H1 (cell line): ENCODE measurements around the gene MAN2C1. TPM values are rescaled to one million over a fixed set of nuclear protein-coding genes. Genes with fewer than 3 reads are reported as not detected.
A peak's percentile ranks its signal among the peaks of the same experiment; 100 is the strongest.

Experiments used
- ASH2L ChIP-seq: fragments of 200-600, 300-600 bp; sonication (generic); IDR thresholded peaks from one replicate; pipeline ENCODE4 v1.7.1; 2017; ENCODE audit warnings: low read length
- BRCA1 ChIP-seq: IDR thresholded peaks from 2 replicates; pipeline ENCODE4 v1.6.1; 2012; ENCODE audit warnings: low read depth, low read length, improper control_type of control experiment
- CEBPB ChIP-seq: IDR thresholded peaks from 2 replicates; pipeline ENCODE4 v1.6.1; 2012; ENCODE audit warnings: low read depth, low read length
- CTBP2 ChIP-seq: IDR thresholded peaks from 2 replicates; pipeline ENCODE4 v1.7.0; 2011; ENCODE audit warnings: borderline replicate concordance, mild to moderate bottlenecking, moderate library complexity, mixed read lengths, low read length; ENCODE audit not compliant: insufficient read depth, insufficient read length
- EGR1 ChIP-seq: IDR thresholded peaks from 2 replicates; pipeline ENCODE4 v1.6.1; 2011; ENCODE audit warnings: low read depth, low read length, borderline replicate concordance
- FOSL1 ChIP-seq: IDR thresholded peaks from 2 replicates; pipeline ENCODE4 v1.6.1; 2011; ENCODE audit warnings: mild to moderate bottlenecking, low read depth, low read length, moderate library complexity; ENCODE audit not compliant: insufficient read depth
- GABPA ChIP-seq: IDR thresholded peaks from 2 replicates; pipeline ENCODE4 v1.6.1; 2011; ENCODE audit warnings: mild to moderate bottlenecking, low read length, moderate library complexity, borderline replicate concordance; ENCODE audit not compliant: insufficient read depth
- HDAC2 ChIP-seq, 2 experiments: fragments of 300-600 bp in 1 of 2; sonication (generic) in 1 of 2; IDR thresholded peaks; 2 replicates each; pipeline ENCODE4 v1.6.1; 2011 to 2012; ENCODE audit warnings: low read depth in 2 of 2, low read length in 2 of 2, mild to moderate bottlenecking in 2 of 2, moderate library complexity in 2 of 2, borderline replicate concordance in 1 of 2, inconsistent platforms in 1 of 2
- JUN ChIP-seq: IDR thresholded peaks from 2 replicates; pipeline ENCODE4 v1.6.1; 2011; ENCODE audit warnings: low read depth, mild to moderate bottlenecking, improper control_type of control experiment, low read length
- JUND ChIP-seq: IDR thresholded peaks from 2 replicates; pipeline ENCODE4 v1.6.1; 2011; ENCODE audit warnings: mild to moderate bottlenecking, improper control_type of control experiment, low read length
- MAFK ChIP-seq: IDR thresholded peaks from 2 replicates; pipeline ENCODE4 v1.6.1; 2012; ENCODE audit warnings: low read depth, mild to moderate bottlenecking, improper control_type of control experiment, low read length
- RBBP5 ChIP-seq: IDR thresholded peaks from 2 replicates; pipeline ENCODE4 v1.7.1; 2012; ENCODE audit warnings: low read depth, mild to moderate bottlenecking, inconsistent platforms, low read length, moderate library complexity, borderline replicate concordance
- SP1 ChIP-seq: IDR thresholded peaks from 2 replicates; pipeline ENCODE4 v1.6.1; 2011; ENCODE audit warnings: low read depth, low read length
- SP2 ChIP-seq: IDR thresholded peaks from 2 replicates; pipeline ENCODE4 v1.6.1; 2012; ENCODE audit warnings: mild to moderate bottlenecking, low read length, inconsistent platforms
- SP4 ChIP-seq: IDR thresholded peaks from 2 replicates; pipeline ENCODE4 v1.6.1; 2012; ENCODE audit warnings: low read length, inconsistent platforms
- SRF ChIP-seq: IDR thresholded peaks from 2 replicates; pipeline ENCODE4 v1.6.1; 2011; ENCODE audit warnings: mild to moderate bottlenecking, low read depth, low read length, moderate library complexity
- TBP ChIP-seq: IDR thresholded peaks from 2 replicates; pipeline ENCODE4 v1.6.1; 2011; ENCODE audit warnings: low read depth, low read length, improper control_type of control experiment
- TEAD4 ChIP-seq: IDR thresholded peaks from 2 replicates; pipeline ENCODE4 v1.6.1; 2012; ENCODE audit warnings: low read depth, low read length, inconsistent platforms, mixed read lengths
- YY1 ChIP-seq: IDR thresholded peaks from 2 replicates; pipeline ENCODE4 v1.6.1; 2011; ENCODE audit warnings: low read depth, mild to moderate bottlenecking, low read length
- ZNF274 ChIP-seq: IDR thresholded peaks from 2 replicates; pipeline ENCODE4 v1.7.0; 2012; ENCODE audit warnings: low read length, borderline replicate concordance; ENCODE audit errors: extremely low read depth
- polyA plus RNA-seq, 7 experiments: library from polyadenylated mRNA; depleted of rRNA in 3 of 7; stranded (reverse) in 5 of 7; unstranded in 2 of 7; fragments of >200 nt in 5 of 7; fragments of 200-250 nt in 2 of 7; gene quantifications; 1 replicate in 5 of 7; 2 replicates in 1 of 7; 4 replicates in 1 of 7; pipeline versions ENCODE4 v1.2.1 to v1.2.3, GENCODE V29; 2011 to 2013; ENCODE audit warnings: missing spikeins in 2 of 7, mixed read lengths in 2 of 7
- total RNA-seq: library from RNA; stranded (reverse); fragmentation: NEBNext Ultra II Directional; extraction: Animal tissue kit (Norgen Biotek cat#: 25700); gene quantifications from 2 replicates; pipeline ENCODE4 v1.2.1, GENCODE V29; 2021
- TF ChIP-seq, protein P1 (sequence below): IDR thresholded peaks from 2 replicates; pipeline ENCODE4 v1.6.1; 2012; ENCODE audit warnings: inconsistent platforms
- TF ChIP-seq, protein P2 (sequence below): IDR thresholded peaks from 2 replicates; pipeline ENCODE4 v1.6.1; 2011; ENCODE audit warnings: low read length, improper control_type of control experiment

The MAN2C1 gene
- total and polyA plus RNA-seq, 2 of the 8 experiments (the other 6 are each of a cell fraction or from before 2014, with no cell fraction given), result 56.3 to 88.9 TPM

GRCh38 chr15:75335705-75336355 lies 32.6 kb downstream of the MAN2C1 start, which contains the start of gene COMMD4 (continued):
- TF ChIP-seq EGR1, result no peak
- TF ChIP-seq GABPA, result no peak
- TF ChIP-seq SP1, result 0 out of 2 replicates have a peak, but pooled peaks have one; percentile 21
- TF ChIP-seq BRCA1, result no peak
- no peak for TF ChIP-seq ZNF274
- TF ChIP-seq TBP, result peak; percentile 65; the same call in 1 of the 2 replicates
- TF ChIP-seq JUN, result no peak
- TF ChIP-seq SRF, result no peak
- TF ChIP-seq TEAD4, result peak; percentile 71; the same call in 1 of the 2 replicates
- TF ChIP-seq CTBP2, result no peak
- TF ChIP-seq HDAC2 (IDR thresholded peaks at IDR 0.05; ENCODE audit: borderline replicate concordance in 1 of 2, low read depth in 2 of 2, low read length in 2 of 2), result peak in 1 of 2 experiments; percentile 88; a peak in 1 of 4 replicates
- no peak for TF ChIP-seq JUND
- TF ChIP-seq ASH2L, result no peak
- 0 out of 2 replicates have a peak, but pooled peaks have one; percentile 55 for TF ChIP-seq RBBP5
- TF ChIP-seq SP2, result no peak
- TF ChIP-seq, protein P1, sequence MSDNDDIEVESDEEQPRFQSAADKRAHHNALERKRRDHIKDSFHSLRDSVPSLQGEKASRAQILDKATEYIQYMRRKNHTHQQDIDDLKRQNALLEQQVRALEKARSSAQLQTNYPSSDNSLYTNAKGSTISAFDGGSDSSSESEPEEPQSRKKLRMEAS, result peak; percentile 77
- TF ChIP-seq CEBPB, result no peak
- TF ChIP-seq YY1, result peak; percentile 55; the same call in 1 of the 2 replicates
- TF ChIP-seq MAFK, result no peak
- peak; percentile 99 for TF ChIP-seq SP4
- TF ChIP-seq, protein P2, sequence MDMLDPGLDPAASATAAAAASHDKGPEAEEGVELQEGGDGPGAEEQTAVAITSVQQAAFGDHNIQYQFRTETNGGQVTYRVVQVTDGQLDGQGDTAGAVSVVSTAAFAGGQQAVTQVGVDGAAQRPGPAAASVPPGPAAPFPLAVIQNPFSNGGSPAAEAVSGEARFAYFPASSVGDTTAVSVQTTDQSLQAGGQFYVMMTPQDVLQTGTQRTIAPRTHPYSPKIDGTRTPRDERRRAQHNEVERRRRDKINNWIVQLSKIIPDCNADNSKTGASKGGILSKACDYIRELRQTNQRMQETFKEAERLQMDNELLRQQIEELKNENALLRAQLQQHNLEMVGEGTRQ, result peak; percentile 99
- TF ChIP-seq FOSL1, result no peak
